Measurements from ENCODE around the gene PLCB1.
"Not testable (repeated sequence)": the region's sequence is repeated elsewhere in the genome, so short reads cannot be mapped to it uniquely, and the experiment has no call there.

PLCB1 gene

DNA sequence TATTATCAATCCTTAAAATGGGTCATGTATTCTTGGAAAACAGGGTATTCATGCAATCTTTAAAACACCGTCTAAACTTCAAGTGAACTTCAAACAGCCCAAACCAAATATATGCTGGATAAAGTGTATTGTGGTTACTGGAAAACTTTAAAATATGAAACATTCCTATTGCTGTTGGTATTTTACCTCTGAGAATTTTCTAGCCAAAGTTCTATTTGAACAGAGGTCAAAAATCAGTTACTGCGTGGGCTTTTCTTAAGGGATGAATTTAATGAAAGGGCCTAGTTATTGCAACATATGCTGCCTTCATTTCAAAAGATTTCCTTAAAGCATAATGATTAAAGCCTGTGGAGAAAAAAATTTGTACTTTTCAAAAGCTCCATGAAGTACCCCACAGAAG is 436.0 kb downstream of the PLCB1 start:
- no peak for DNase-seq

- no peak for DNase-seq
These were observed 437.7 kb downstream of the PLCB1 start for GRCh38 chr20:8569766-8570165.

DNA sequence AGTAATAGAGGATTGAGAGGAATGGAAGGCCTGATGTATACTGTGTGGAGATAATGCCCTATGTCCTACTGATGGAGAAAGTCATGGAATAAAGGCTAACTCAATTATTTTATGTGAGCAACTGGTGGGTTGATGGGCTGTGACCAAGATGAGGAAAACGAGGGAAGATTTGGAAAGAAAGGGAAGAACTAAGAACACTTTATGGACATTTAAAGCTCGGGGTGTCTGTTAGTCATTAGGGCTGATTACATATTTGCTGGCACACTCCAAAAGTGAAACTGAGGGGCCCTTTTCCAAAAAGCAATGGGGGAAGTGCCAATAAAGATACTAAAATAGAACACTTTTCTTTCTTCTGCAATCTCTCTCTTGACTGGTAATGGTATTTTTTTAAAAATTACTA is 439.5 kb downstream of the PLCB1 start:
- no peak for DNase-seq

GRCh38 chr20:8573686-8574085 is 441.6 kb downstream of the PLCB1 start:
- DNase-seq, result no peak

GRCh38 chr20:8575114-8575513 is 443.0 kb downstream of the PLCB1 start:
- no peak for DNase-seq

GRCh38 chr20:8578161-8578865 is 446.2 kb downstream of the PLCB1 start:
- no peak for DNase-seq

- no peak for DNase-seq
These were observed 447.0 kb downstream of the PLCB1 start for GRCh38 chr20:8579035-8579434.

DNA sequence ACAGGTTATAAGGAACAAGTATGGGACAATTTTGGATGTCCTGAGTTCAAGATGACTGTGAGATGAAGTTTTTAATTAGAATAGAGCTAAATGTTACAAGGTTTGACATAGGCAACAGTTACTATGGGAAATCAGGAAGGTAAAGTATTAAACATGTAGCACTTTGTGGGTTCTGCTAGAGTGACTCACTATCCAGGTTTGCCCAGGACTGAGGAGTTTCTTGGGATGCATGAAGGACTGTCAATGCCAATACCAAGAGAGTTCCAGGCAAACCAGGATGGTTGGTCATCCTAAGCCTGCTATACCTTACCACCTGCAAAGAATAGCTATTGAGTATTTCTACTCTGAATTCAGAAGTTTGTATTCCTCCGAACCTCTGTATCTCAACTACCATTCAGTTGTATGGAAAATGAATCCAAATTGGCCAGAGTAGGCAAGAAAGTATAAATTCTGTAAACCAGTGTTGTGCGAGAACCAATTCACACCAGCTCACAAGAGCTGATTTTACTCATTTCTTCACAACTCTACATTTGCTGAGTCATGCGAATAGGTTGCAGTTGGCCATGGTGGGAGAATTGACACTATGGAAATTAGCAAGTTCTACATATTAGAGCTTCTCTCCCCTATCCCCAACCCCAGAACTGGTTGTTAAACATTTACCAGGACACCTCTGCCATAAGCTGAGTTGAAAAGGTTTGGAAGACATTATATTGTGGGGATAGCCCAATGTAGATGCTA is 449.5 kb downstream of the PLCB1 start:
- no peak for DNase-seq

GRCh38 chr20:8583012-8583565 is 451.0 kb downstream of the PLCB1 start:
- DNase-seq, result no peak

DNA sequence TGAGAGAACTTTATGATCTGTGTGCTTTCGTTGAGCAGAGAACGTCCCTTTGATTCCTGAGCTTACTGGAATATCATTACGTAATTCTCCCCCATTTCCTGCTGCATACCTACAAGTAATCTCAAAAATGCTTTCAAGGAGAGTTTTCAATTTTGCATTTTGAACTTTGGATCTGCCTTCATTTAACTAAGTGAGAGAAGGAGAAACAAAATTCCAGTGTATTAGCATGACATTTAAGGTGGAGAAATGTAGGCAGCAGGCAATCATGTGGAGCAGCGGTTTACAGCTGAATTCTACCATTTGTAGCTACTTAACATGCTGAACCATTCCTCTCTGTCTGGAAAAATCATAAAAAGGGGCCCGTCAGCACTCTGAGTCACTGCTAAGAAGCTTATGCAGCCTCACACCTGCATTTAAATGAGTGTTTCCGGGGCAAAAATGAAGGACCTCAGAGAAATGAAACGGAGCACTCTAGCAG is 451.5 kb downstream of the PLCB1 start:
- DNase-seq, result no peak

DNA sequence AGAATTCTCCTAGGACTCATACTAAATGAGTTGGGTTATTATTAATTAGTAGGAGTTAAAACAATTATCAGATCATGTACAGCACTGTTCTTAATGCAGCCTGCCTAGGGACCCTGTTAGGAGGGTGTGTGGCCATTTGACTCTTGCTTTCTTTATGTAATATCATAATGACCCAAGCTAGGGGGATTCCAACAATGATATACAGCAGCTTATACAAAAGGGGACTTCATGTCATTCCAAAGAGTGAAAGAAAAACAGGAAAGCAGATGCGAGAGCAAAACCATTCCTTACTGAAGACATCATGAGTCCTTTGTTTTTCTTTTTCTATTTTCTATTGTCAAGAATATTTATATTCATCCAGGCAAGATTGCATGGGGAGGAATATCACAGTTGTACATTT is 455.2 kb downstream of the PLCB1 start:
- no peak for DNase-seq

GRCh38 chr20:8587810-8588209 is 455.7 kb downstream of the PLCB1 start:
- no peak for DNase-seq

- no peak for DNase-seq
These were observed 457.9 kb downstream of the PLCB1 start for GRCh38 chr20:8589956-8590355.

DNA sequence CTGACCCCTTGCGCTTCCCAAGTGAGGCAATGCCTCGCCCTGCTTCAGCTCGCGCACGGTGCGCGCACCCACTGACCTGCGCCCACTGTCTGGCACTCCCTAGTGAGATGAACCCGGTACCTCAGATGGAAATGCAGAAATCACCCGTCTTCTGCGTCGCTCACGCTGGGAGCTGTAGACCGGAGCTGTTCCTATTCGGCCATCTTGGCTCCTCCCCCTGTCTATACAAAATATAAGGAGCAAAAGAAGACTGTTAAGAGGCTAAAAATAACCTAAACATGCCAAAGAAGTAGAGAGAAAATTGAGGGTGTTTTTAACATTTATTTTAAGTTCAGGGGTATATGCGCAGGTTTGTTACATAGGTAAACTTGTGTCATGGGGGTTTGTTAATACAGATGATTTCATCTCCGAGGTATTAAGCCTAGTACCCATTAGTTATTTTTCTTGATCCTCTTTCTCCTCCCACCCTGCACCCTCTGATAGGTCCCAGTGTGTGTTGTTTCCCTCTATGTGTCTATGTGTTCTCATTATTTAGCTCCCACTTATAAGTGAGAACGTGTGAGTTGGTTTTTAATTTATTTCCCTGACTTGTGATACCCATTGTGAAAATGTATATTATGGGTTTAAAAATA is 469.0 kb downstream of the PLCB1 start:
- DNase-seq, result not testable (repeated sequence)

DNA sequence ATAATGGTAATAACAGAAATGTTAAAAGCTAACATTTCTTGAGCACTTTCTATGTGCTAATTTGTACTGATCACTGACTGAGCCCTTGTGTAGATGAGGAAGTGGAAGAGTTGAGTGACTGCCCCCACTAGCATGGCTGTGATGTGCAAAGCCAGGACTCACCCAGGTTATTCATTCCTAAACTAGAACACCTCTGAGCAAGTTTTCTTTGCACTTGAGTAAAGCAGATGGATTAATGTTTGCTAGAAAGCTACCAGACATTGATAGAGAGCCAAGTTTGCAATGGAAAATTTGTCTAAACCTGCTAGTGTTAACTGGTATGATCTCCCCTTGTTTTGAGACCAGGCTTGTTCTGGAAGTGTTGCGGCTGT is 469.5 kb downstream of the PLCB1 start:
- DNase-seq, result no peak

GRCh38 chr20:8602389-8603116 is 470.5 kb downstream of the PLCB1 start:
- no peak for DNase-seq

DNA sequence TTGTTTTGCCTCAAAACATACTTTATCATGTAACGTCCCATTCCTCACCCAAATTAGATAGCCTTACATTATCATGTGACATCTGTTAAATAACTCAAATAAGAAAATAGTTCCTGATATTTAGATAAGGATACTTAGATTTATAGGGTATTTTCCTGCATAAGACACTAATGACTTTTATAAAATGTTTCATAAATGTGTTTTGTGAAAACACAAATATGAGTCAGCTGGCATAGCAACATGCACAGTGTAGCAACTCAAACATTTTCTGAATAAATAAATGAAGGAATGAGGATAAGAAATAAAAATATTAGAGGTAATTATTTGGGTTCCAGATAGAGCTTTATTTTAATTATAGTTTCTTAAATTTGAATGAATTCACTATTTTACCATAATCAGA is 476.4 kb downstream of the PLCB1 start:
- DNase-seq, result no peak

DNA sequence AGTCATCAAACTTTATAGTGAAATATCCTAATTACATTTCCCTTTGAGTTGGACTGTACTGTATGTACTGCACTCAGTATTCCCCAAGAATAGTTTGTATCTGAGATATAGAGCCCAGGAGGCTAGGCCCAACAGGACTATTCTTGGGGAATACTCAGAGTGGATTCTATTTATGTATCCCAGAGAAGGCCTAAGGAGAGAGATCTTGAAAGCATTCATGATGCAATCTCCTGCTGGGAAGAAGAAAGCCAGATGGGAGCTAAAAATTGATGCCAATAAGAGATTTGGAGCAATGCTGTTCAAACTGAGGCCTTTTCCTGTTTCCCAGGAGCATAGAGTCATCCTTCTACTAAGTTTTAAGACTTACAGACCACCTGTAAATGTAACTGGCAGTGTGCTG is 484.7 kb downstream of the PLCB1 start:
- DNase-seq, result no peak

DNA sequence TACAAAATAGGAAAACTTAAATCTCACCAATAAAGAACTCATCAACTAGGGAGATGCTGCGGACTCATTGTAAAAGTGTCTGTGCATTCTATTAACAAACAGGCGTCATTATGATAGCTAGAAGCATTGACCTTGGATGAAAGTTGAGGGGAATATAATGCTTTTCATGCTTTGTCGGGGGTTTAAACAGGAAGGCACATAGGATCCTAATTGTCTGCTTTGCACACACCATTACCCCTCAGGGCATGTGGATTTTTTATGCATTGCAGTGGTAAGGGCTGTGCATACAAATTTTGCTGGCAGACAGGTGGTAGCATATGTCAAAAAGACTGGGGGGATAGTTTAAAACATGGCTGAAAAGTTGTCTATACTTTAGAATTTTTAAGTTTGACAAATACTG is 488.9 kb downstream of the PLCB1 start:
- no peak for DNase-seq

DNA sequence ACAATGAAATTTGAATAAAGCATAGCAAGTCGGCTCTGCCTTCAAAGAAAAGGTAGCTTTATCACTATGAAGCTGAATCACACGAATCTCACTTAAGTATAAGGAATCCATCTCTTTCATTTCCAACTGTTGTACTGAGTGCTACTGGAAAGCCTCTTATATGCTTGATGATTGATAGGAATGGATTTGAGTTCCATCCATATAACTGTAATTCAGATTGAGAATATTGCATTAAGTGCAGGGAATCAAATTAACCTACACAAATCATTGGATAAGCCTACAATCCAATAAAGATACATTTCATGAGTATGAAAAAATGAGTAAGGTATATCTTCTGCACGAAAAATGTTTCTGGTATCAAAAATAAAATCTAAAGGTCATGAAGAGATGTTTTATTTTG is 492.0 kb downstream of the PLCB1 start:
- DNase-seq, result no peak

DNA sequence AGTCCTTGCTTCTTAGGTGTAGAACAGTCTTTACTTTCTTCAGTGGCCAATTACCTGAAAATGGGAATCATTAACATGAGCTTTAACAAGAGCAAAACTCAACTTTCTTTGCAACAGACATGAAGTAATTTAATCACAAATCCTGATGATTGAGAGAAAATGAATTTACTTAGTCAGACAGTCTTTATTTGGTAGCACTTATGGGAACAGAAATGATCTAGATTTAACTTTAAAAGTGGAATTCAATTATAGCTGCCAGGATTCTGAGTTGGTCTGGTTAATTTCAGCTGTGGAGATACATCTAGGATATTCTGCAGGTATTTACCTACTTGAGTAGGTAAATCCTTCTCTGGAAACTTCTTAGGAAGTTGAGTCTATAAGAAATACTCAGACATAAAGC is 492.6 kb downstream of the PLCB1 start:
- DNase-seq, result no peak

GRCh38 chr20:8627340-8628004 is 495.4 kb downstream of the PLCB1 start:
- DNase-seq, result no peak

- DNase-seq, result no peak
These were observed 499.2 kb downstream of the PLCB1 start for GRCh38 chr20:8631271-8631670.
